Sigmoid colon (tissue), 4 donors: ENCODE measurements around the gene PIK3R5.

Experiments
- CTCF ChIP-seq, 4 experiments: fragments of 450-650 bp in 3 of 4; fragments of 200-600 bp in 1 of 4; IDR thresholded peaks; one replicate each; pipeline ENCODE4 v1.5.1; 2016 to 2019; ENCODE audit warnings: antibody characterized with exemption in 4 of 4, mild to moderate bottlenecking in 3 of 4, moderate library complexity in 2 of 4
- POLR2A ChIP-seq, 2 donors: fragments of 450-650 bp; IDR thresholded peaks; one replicate each; pipeline ENCODE4 v1.6.1; 2016; ENCODE audit warnings: antibody characterized with exemption in 2 of 2, mild to moderate bottlenecking in 2 of 2, moderate library complexity in 2 of 2
- POLR2AphosphoS5 ChIP-seq, 4 donors: sonication (generic); formaldehyde crosslinking; IDR thresholded peaks; one replicate each; pipeline ENCODE4 v1.6.1; 2017; ENCODE audit warnings: antibody characterized with exemption in 4 of 4

GRCh38 chr17:8838551-8839095 lies 126.9 kb downstream of the PIK3R5 start:
- TF ChIP-seq CTCF (IDR thresholded peaks at IDR 0.05) (no peak), POLR2A (IDR thresholded peaks at IDR 0.05) (no peak), POLR2AphosphoS5 (IDR thresholded peaks at IDR 0.05) (no peak)
